ENCODE data around the gene POU6F2.

POU6F2 gene

DNA sequence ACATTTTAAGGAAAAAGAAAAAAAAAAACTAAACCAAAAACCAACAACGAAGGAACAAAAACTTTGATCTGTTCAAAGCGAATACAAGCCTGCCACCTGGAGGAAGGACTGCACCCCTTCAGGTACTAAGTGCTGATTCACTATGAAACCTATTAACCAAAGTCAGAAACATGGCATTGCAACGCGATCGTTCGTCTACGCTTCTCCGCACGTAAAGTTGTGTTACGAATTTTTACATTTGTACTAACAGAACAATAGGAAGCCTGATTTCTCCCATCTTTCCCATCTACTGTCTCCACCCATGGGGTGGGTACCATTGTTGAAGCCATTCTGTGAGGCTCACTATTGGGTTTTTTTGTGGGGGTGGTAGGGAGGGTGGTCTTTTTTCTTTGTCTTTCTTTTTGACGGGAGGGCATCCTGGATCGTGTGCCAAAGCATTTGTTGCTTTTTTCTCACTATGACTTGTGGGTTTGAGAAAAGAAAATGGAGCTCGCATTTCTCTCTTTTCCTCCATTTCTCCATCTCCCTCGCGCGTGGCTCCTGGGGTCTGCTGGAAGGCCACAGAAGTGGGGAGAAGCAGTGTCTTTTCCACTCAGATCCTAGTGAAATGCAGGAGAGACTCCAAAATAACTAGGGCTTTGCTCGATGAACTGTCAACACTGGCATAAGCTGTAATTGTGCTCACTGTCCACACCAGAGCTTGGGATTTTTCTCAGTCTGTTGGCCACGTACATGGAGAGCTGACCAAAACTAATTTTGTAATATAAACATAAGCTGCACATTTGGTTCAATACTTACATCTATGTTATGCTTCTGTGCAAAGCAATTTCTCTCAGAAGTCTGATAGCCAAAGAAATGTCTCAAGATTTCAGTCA lies 487.6 kb downstream of the POU6F2 start:
- DNase-seq, result peak; percentile 29

- no peak for DNase-seq
Observed at GRCh38 chr7:39468261-39468660, 490.6 kb downstream of the POU6F2 start.

GRCh38 chr7:39468808-39469374 lies 491.2 kb downstream of the POU6F2 start:
- DNase-seq, result no peak

DNA sequence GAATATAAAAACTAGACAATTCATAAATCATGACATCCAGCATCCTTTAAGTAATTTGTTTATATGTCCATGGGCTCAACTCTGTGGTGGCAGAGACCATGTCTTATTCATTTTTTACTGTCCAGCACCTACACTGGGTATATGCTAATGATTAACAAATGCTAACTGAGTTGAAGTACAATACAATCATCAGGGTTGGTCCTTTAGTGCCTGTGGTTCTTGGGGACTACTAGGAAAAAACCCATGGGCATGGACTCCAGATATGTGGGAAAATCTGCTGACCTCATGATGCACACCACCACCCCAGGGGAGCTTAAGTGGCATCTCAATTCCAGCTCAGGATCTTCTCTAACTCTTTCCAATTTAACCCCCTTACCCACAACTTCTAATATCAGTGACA lies 503.2 kb downstream of the POU6F2 start:
- DNase-seq, result no peak

DNA sequence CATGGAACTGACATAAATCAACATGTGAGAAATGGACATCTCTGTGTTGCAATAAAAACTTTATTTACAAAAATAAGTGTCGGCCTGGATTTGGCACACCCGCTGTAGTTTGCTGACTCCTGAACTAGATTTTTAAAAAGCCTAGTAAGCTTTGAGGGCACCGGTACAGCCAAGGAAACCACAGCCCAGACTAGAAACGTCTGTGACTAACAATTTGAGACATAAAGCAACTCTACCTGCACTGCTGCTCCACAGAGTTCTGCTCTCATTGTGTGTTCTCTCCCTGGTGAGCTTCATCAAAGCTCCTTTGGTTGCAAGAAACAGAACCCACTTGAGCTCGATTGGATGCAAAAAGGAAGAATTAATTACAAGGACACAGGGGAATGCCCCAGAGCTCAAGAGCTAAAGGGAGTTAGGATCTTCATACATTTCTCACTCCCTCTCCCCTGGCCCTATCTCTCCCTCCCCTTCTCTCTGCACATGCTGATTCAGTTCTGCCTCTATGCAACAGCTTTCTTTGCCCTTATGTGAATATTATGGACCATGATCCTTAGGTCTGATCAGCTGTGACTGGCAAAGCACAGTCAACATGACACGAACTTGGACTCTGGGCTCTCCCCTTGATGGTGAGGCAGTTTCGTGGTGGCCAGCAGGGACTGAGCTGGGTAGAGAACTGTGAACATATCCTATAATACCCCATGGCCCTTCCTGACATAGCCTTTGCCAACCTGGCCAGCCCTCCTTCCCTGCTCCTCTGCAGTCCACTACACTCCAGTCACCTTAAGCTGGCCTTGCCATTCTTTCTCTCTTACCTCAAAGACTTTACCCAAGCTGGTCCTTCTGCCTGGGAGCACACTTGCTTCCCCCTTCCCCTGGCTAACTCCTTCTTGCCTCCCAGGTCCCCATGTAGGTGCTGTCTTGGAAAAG lies 511.0 kb downstream of the POU6F2 start:
- no peak for DNase-seq

- no peak for DNase-seq
Observed at GRCh38 chr7:39490296-39490695, 512.6 kb downstream of the POU6F2 start.

DNA sequence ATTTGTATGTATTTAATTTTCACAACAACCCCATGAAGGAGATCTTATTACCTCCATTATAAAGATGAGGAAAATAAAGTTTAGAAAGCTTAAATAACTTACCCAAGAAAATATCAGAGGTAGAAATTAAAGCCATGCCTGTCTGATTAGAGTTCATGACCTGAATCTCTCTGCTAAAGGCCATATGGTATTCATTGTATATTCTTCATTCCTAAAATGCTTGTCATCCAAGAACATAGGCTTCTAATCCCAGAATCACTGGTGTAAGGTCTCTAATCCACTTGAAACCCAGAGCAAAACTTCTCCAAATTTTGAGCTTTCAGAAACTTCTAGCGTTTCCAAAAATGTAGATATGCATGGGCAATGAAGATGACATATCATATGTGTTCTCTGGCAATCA lies 516.2 kb downstream of the POU6F2 start:
- no peak for DNase-seq

GRCh38 chr7:39501358-39501757 lies 523.6 kb downstream of the POU6F2 start:
- DNase-seq, result peak; percentile 18

DNA sequence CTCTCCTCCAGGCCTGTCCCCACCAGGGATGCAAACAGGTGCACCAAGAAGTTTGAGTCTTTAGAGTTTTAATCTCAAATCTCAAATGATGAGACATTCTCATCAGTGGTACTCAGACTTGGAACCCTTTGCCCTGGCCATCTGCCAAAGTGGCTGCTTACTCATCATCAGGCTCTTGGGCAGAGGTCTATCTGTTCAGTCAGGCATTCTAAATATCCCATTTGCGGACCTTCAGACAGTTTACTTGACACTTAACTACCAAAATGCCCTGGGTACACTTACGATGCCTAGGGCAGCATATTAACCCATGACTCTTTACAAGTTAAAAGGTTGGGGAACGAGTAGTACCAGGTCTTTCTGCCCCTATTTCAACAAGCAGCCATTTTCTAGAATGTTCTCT lies 527.3 kb downstream of the POU6F2 start:
- DNase-seq, result peak; percentile 68

DNA sequence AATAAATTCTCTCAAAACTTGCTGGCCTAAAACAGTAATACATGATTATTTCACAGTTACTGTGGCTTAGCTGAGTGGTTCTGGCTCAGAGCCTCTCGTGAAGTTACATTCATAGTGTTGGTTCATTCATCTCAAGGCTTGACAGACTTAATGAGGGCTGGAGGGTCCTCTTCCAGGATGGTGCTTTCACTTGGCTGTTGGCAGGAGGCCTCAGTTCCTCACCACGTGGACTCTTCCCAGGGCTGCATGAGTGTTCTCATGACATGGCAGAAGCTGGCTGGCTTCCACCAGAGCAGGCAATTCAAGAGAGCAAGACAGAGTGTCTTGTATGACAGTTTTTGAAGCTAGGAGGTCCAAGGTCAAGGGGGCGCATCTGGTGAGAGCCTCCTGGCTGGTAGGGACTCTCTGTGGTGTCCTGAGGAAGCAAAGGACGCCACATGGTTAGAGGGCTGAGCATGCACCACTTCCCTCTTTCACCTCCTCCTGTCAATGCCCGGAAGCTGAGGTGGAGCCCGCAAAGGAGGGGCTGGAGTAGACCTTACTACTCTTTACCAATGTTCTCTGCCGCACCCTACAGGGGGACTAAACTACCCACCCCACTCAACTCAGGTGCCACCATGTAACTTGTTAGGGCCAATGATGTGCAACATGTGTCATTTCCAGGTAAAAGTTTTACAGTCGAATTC lies 530.3 kb downstream of the POU6F2 start:
- no peak for DNase-seq

DNA sequence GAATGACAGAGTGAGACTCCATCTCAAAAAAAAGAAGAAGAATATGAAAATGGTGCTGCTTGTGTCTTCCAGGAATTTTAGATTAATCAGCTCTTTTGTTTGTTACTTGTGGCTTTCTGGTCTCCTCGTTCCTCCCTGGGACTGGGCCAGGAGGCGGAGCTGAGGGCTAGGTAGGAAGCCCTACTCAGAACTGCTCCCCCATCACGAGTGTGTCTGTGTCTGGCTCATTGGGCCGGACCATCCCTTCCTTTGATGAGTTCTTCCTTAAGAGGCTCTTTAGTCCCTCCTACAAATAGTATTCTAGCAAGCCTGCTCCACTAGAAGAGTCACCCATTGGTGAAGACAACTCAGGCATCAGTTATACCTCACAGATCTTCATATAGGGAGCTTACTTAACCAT lies 531.7 kb downstream of the POU6F2 start:
- no peak for DNase-seq

DNA sequence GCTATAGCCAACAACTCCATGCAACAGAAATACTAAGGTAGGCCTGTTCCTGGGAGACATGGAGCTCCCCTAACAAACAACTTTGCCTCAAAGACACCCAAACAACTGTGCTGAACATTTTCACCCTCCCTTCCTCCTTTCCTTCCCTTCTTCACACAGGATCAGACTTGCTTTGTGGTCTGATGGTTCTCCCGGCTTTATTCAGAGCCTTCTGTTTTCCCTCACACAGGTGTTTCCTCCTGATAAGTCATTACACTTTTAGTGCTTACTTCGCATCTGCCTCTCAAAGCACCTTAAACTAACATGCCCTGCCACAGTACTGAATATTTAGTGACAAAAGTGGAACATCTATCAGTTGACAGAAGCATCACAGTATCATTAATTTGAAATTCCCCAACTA lies 532.2 kb downstream of the POU6F2 start:
- no peak for DNase-seq

- peak; percentile 12 for DNase-seq
Observed at GRCh38 chr7:39510864-39511354, 533.2 kb downstream of the POU6F2 start.

- no peak for DNase-seq
Observed at GRCh38 chr7:39515534-39516228, 538.0 kb downstream of the POU6F2 start.

DNA sequence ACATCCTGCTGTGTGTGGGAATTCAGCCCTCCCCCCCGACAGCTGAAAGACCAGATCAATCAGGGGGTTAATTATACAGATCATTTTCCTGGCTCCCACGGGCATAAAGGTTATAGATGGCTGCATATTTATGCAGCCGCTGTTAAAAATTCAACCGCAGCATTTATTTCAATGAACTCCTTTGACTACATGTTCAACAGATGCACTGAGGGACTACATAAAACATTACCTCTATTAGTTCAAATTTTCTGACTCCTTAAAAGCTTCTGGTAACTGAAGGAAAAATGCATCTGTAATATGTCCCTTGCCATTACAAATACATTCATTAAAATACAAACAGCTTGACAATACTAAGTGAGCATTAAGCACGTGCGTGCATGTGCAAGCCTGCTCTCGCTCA lies 538.8 kb downstream of the POU6F2 start:
- no peak for DNase-seq

DNA sequence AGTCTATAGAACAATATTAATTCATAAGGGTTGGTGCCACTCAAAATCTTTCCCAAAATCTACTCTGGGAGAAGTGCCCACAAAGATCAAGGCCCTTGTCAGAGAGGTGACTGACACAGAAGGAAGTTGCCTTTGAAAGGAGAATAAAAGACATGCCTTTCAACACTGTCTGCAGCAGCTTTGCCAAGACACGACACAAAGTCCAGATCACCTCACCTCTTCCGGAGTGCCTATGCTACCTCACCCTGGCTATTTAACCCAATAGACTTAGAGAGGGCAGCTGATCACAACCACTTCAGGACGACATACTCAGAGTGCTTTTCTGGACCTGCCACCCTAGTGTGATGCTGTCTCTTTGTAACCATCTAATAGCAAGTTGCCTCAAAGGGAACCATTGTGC lies 539.5 kb downstream of the POU6F2 start:
- no peak for DNase-seq
